Hepatocyte (in vitro differentiated cells): ENCODE data around the gene ALDH2.

Experiments
- CTCF ChIP-seq: fragments of 200-600 bp; sonication (generic); IDR thresholded peaks from 2 replicates; pipeline ENCODE4 v1.5.1; 2016; ENCODE audit warnings: antibody characterized with exemption, mild to moderate bottlenecking; ENCODE audit not compliant: poor library complexity
- EZH2 ChIP-seq: fragments of 200-600 bp; sonication (generic); IDR thresholded peaks from 2 replicates; pipeline ENCODE4 v1.6.1; 2016; ENCODE audit warnings: antibody characterized with exemption, mild to moderate bottlenecking, borderline replicate concordance

- TF ChIP-seq CTCF (no peak), EZH2 (no peak)
These were observed 827 bp downstream of the ALDH2 start for GRCh38 chr12:111767362-111768158.
